GM21367 (cell line): ENCODE results near the gene MSRB1.
"Not testable (repeated sequence)": the region's sequence is repeated elsewhere in the genome, so short reads cannot be mapped to it uniquely, and the experiment has no call there.

ENCODE experiments used
- ATAC-seq: cut with Tn5 transposase; IDR thresholded peaks from one replicate; pipeline ENCODE4 v1.9.1; 2021; ENCODE audit not compliant: unreplicated experiment

MSRB1 gene

DNA sequence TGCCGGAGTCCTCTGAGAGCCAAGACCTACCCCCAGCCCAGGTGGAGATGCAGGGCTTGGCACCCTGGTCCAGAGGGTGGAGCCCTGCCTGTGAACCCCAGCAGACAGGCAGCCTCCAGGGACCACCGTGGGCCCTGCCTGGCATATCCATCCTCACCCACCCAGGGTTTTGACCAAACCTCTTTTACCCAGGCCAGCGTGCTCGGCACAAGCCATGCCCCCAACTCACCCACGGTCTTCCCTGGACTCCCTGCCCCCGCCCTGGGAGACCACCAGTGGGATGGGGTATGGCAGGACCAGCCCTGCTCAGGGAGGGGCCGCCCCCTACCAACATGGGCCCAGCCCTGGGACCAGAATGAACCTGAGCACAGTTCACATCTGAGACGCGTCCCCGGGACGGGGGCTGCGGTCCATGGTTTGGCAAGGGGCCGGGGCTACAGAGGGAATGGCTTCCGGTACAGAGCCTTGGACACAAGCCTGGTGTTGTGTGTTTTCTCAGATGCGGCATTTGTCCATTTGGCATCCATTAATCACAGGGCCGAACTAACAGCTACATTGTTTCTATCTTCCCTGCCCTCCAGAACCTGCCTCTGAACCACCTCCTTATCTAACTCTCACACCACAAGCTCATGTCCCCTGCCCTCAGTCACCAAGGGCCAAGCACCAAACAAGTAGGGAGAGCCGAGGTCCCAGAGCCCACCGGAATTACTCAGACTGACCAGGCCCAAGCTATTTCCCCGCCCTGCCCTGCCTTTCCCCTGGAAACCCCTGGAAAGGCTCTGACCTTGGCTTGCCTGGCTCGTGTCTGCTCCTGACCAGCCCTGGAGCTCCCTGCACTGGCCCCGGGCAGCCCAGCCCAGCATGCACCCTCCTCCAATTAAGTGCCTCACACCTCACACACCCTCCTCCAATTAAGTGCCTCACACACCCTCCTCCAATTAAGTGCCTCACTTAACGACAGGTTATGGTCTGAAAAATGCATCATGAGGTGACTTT lies 38.9 kb downstream of the MSRB1 start:
- ATAC-seq, result no peak

DNA sequence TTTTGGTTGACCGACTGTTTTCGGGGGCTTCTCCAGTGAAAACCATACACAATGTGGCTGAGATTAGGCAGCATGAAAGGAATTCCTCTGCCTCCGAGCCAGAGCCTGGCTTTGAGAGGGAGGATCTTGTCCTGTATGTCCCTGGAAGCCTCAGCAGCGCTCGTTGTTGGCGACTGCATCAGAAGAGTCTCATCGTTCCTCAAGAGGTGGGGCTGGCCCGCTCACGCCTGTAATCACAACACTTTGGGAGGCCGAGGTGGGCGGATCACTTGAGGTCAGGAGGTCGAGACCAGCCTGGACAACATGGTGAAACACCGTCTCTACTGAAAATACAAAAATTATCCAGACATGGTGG lies 39.8 kb downstream of the MSRB1 start:
- ATAC-seq, result no peak

DNA sequence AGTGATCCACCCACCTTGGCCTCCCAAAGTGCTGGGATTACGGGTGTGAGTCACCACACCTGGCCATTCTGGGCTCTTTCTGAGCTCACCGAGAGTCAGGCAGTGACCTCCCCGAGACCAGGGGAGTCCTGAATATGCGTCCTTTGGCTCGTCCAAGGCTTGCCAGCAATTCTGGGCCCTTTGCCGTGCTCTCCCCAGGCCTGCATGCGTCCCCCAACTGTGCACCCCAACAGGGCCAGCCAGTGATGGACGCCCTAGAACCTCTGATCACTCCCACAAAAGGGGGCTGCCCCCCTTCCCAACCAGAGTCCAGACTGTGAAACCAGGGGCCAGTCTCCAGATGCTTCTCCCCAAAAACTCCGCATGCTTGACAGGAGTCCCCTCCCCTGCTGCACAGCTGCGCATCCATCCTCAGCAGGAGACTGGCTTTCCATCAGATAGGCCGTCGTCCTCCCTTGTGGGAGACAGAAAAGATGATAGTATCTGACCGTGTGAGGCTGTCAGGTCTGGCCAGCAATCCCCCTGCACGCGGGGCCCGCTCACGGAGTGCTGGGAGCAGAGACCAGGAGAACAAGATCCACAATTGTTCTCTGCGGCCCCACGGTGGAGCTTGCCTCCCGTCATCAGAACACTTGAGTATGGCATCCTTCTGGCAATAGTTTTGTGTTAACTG lies 40.3 kb downstream of the MSRB1 start:
- no peak for ATAC-seq

DNA sequence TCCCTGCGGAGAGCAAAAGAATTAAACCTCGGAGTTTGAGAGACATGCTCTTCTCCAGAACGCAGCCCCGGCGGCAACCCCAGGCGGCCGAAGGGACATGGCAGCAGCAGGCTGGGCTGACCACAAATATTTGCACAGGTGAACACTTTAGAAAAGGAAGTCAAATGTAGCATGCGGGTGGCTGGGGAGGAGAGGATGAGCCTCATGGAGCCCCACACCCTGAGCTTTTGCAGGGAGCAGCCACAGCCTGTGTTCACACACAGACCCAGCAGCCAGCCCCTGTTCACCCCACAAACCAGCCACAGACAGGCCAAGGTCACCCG lies 42.6 kb downstream of the MSRB1 start:
- ATAC-seq, result no peak

DNA sequence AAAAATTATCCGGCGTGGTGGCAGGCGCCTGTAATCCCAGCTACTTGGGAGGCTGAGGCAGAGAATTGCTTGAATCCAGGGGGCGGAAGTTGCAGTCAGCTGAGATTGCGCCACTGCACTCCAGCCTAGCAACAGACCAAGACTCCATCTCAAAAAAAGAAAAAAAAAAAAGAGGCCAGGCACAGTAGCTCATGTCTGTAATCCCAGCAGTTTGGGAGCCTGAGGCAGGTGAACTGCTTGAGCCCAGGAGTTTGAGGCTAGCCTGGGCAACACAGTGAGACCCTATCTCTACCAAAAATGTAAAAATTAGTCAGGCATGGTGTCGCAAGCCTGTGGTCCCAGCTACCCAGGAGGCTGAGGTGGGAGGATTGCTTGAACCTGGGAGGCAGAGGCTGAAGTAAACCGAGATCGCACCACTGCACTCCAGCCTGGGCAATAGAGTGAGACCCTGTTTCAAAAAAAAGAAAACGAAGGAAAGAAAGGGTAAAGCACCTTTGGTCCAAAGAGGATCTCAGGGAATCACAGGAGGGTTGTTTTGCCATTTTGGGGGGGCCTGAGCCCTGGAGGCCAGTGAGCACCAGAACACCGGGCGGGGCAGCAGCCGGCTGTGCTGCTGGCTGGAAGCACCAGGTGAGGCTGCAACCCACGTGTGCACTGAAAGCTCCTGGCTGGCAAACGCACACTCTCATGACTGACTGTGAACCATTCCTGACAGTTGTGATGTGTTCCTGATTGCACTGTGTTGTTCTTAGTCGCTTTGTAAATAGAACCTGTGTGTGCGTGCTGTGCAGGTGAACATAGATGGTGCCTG lies 43.2 kb downstream of the MSRB1 start:
- ATAC-seq, result no peak

DNA sequence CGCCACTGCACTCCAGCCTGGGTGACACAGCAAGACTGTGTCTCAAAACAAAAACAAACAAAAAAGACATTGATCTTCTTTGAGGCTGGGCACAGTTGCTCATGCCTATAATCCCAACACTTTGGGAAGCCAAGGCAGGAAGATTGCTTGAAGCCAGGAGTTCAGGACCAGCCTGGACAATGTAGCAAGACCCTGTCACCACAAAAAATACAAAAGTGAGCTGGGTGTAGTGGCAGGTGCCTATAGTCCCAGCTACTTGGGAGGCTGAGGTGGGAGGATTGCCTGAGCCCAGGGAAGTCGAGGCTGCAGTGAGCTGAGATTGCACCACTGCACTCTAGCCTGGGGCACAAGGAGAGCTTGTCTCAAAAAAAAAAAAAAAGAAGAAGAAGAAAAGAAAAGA lies 45.3 kb downstream of the MSRB1 start:
- not testable (repeated sequence) for ATAC-seq

DNA sequence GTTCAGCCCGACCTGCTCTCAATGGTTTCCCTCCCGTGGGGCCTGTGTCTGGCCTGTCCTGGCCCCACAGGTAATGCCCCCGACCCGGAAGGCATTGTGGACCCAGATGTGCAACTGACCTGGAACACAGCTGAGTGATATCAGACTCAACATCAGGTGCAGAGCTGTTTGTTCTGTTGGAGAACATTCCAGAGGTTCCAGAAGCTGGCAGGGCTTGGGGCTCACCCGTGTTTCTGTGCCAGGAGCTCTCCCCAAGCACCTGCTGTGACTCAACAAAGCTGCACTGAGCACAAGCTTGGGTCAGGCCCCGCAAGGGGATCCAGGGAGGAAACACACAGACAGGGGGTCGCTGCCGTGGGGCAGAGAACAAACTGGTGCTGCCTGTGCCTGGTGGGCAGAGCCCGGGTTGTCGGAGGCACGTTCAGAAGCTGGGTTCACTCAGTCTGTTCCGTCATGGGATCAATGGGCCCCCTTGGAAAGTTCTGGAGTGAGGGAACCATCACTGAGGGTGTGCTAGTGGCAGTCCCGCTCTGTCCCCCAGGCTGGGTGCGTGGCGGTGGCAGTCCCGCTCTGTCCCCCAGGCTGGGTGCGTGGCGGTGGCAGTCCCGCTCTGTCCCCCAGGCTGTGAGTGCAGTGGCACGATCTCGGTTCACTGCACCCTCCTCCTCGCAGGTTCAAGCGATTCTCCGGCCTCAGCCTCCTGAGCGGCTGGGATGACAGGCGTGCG lies 46.9 kb downstream of the MSRB1 start:
- ATAC-seq, result no peak

DNA sequence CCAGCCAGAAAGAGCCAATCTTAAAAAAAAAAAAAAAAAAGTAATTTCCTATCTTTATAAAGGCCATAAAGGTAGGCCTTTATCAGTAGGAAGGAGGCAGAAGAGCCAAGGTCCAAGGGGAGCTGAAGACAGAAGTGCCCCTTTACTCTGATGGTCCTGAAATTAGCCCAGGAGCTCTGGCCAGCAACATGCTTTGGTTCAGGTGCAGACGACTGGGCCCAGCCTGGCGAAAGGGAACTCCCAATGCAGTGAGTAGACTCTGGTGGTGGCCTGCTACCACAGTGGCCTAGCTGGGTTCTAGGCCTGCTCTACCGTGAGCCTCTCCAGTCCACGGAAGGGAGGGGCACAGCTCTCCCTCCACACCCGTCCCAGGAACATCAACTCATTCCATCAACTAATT lies 47.9 kb downstream of the MSRB1 start:
- no peak for ATAC-seq

DNA sequence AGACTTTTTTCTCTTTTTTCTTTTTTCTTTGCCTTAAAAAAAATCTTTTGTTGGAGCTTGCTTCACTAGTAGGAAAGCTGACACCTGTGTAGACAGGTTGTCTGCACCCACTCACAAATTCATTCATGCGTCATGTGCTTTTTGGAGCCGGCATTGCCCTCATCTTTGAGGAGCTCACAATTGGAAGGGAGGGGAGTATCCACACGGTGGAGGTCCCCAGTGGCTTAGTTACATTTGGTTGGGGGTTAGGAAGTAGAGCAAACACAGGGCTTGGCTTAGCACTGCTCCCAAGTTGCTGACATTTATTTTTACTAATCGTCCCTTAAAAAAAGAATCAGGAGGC lies 52.3 kb downstream of the MSRB1 start:
- ATAC-seq, result no peak

DNA sequence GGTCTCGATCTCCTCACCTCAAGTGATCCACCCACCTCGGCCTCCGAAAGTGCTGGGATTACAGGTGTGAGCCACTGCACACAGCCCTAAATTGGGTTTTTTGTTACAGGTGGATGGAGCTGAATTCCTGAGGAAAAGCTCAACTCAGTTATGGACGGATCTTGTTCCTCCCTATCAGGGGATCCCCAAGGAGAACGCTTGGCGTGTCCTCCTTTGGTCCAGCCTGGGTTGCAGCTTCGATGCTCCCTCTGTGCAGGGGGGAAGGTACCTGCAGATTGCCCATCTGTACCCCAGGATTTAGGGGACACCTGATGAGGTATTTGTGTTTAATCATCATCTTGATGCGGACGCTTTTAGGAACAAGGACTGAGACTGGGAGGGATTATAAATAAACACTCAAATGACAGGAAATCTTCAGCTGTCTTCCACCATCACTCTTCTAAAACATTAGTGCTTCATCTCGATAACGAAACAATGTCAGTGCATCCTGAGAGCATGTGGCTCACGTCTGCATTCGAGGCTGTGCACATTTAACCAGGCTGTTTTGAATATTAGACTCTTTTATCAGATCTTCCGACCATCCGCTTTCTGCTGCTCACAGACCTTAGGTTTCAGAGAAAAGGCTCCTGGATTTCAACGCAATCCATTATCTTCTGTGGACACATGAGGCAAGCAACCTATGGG lies 52.8 kb downstream of the MSRB1 start:
- ATAC-seq, result no peak
